ENCODE data around the gene RPP14.

The RPP14 gene

GRCh38 chr3:58292866-58293265 is 13.2 kb upstream of the RPP14 start:
- TF ChIP-seq CTCF (IDR thresholded peaks at IDR 0.05; ENCODE audit: borderline replicate concordance, control extremely low read depth, extremely low read depth, insufficient read depth, missing control alignments) = no peak
- in situ Hi-C loops (cut with MboI; ENCODE audit: low sequenced_read_pairs, unreplicated experiment) = no loop called here

DNA sequence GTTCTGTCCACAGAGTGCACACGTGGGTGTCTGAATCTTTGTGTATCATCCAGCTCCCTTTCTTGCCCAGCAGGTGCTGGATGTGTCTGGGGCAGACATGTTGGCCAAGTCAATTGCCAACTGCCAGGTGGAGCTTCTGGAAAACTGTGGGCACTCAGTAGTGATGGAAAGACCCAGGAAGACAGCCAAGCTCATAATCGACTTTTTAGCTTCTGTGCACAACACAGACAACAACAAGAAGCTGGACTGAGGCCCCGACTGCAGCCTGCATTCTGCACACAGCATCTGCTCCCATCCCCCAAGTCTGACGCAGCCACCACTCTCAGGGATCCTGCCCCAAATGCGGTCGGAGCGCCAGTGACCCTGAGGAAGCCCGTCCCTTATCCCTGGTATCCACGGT is 12.5 kb upstream of the RPP14 start:
- no peak for DNase-seq (ENCODE audit: low spot score)
- no peak for TF ChIP-seq CTCF (IDR thresholded peaks at IDR 0.05; ENCODE audit: borderline replicate concordance, control extremely low read depth, extremely low read depth, insufficient read depth, missing control alignments)
- in situ Hi-C loops (cut with MboI; ENCODE audit: low sequenced_read_pairs, unreplicated experiment) = no loop called here

More at GRCh38 chr3:58292866-58293265, 13.2 kb upstream of the RPP14 start:
- no peak for DNase-seq (ENCODE audit: low spot score)

- in situ Hi-C loops (cut with MboI; ENCODE audit: low sequenced_read_pairs, unreplicated experiment) = no loop called here
- TF ChIP-seq CTCF (IDR thresholded peaks at IDR 0.05; ENCODE audit: borderline replicate concordance, control extremely low read depth, extremely low read depth, insufficient read depth, missing control alignments) = no peak
- no peak for DNase-seq (ENCODE audit: low spot score)
Measured at GRCh38 chr3:58296269-58296668, 9.8 kb upstream of the RPP14 start.

GRCh38 chr3:58296843-58297242 is 9.2 kb upstream of the RPP14 start:
- TF ChIP-seq CTCF (IDR thresholded peaks at IDR 0.05; ENCODE audit: borderline replicate concordance, control extremely low read depth, extremely low read depth, insufficient read depth, missing control alignments) = no peak
- in situ Hi-C loops (cut with MboI; ENCODE audit: low sequenced_read_pairs, unreplicated experiment) = no loop called here

DNA sequence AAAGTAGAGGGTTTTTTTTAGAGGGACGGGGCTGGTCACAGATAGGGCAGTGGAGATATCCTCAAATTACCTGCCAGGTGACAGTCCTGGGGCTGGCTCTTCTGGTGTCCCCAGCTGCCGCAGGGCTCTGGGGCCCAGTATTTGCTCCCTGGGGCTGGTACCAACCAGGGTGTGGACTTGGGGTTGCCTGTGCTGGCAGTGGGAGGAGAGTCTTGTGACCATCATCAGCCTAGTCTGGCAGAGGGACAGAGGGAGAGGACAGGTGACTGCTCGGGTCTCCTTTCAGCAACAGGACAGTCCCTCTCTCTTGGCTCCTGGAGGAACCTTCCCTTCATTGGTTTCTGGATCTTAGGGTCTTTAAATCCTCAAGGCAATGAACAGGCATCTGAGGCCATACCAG is 7.9 kb upstream of the RPP14 start:
- no peak for TF ChIP-seq CTCF (IDR thresholded peaks at IDR 0.05; ENCODE audit: borderline replicate concordance, control extremely low read depth, extremely low read depth, insufficient read depth, missing control alignments)
- in situ Hi-C loops (cut with MboI; ENCODE audit: low sequenced_read_pairs, unreplicated experiment) = no loop called here
- no peak for DNase-seq (ENCODE audit: low spot score)

More at GRCh38 chr3:58296843-58297242, 9.2 kb upstream of the RPP14 start:
- DNase-seq (ENCODE audit: low spot score) = no peak

DNA sequence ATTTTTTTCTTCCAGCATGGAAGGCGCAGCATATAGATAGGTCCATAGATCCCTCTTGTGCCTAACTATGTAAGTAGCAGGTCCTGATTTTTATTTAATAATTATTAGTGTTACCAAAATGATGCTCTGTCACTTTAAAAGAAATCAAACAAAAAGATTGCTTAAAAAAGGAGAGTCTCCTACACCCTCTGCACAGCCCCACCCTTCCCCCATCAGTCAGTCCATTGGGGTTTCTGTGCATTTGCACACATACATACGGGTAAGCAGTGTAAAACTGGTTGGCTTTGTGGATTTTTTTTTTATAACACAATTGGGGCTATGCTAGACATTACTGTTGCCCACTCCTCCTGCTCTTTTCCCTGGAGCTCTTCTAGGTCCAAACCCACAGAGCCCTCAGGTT is 7.0 kb upstream of the RPP14 start:
- no peak for DNase-seq (ENCODE audit: low spot score)
- in situ Hi-C loops (cut with MboI; ENCODE audit: low sequenced_read_pairs, unreplicated experiment) = no loop called here
- no peak for TF ChIP-seq CTCF (IDR thresholded peaks at IDR 0.05; ENCODE audit: borderline replicate concordance, control extremely low read depth, extremely low read depth, insufficient read depth, missing control alignments)

Measured in GM13976 (cell line).